Measurements from ENCODE around the gene TM4SF4.

DNA sequence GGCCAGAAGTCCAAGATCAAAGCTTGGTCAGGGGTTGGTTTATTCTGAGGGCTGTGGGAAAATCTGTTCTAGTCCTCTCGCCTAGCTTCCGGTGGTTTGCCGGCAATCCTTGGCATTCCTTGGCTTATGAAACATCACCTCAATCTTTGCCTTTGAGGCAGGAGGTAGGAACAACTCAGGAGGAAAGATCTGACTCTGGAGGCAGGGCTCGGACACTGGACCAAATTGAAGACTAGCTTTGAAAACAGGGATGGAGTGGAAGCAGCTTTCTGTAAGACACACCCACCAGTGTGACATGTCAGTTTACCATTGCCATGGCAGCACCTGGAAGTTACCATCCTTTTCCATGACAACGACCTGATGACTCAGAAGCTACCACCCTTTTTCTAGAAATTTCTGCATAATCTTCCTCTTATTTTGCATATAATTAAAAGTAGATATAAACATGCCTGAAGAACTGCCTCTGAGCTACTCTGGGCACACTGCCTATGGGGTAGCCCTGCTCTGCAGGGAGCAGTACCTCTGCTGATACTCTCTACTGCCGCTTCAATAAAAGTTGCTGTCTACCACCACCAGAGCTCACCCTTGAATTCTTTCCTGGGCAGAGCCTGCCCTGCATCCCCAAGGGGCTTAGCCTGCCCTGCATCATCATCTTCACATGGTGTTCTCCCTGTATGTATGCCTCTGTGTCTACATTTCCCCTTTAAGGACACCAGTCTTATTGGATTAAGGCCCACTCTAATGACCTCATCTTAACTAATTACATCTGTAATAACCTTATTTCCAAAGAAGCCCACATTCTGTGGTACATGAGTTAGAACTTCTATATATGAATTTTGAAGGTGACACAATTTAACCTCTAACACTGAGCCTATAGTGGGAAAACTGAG, 38.3 kb upstream of the TM4SF4 start:
- TF ChIP-seq, protein P1, sequence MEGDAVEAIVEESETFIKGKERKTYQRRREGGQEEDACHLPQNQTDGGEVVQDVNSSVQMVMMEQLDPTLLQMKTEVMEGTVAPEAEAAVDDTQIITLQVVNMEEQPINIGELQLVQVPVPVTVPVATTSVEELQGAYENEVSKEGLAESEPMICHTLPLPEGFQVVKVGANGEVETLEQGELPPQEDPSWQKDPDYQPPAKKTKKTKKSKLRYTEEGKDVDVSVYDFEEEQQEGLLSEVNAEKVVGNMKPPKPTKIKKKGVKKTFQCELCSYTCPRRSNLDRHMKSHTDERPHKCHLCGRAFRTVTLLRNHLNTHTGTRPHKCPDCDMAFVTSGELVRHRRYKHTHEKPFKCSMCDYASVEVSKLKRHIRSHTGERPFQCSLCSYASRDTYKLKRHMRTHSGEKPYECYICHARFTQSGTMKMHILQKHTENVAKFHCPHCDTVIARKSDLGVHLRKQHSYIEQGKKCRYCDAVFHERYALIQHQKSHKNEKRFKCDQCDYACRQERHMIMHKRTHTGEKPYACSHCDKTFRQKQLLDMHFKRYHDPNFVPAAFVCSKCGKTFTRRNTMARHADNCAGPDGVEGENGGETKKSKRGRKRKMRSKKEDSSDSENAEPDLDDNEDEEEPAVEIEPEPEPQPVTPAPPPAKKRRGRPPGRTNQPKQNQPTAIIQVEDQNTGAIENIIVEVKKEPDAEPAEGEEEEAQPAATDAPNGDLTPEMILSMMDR (IDR thresholded peaks at IDR 0.05; ENCODE audit: low read depth, low read length, missing input control) = no peak
- no peak for TF ChIP-seq JUND (IDR thresholded peaks at IDR 0.05)
- TF ChIP-seq SP1 (IDR thresholded peaks at IDR 0.05) = no peak
- no peak for TF ChIP-seq EGR1 (IDR thresholded peaks at IDR 0.05; ENCODE audit: low read depth in 2 of 2)
- TF ChIP-seq GABPA (IDR thresholded peaks at IDR 0.05 in 1 of 2, conservative IDR thresholded peaks at IDR 0.05 in 1 of 2) = no peak
- TF ChIP-seq, protein P2, sequence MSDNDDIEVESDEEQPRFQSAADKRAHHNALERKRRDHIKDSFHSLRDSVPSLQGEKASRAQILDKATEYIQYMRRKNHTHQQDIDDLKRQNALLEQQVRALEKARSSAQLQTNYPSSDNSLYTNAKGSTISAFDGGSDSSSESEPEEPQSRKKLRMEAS (IDR thresholded peaks at IDR 0.05) = no peak
- TF ChIP-seq RAD21 (IDR thresholded peaks at IDR 0.05) = no peak
- TF ChIP-seq, protein P3, sequence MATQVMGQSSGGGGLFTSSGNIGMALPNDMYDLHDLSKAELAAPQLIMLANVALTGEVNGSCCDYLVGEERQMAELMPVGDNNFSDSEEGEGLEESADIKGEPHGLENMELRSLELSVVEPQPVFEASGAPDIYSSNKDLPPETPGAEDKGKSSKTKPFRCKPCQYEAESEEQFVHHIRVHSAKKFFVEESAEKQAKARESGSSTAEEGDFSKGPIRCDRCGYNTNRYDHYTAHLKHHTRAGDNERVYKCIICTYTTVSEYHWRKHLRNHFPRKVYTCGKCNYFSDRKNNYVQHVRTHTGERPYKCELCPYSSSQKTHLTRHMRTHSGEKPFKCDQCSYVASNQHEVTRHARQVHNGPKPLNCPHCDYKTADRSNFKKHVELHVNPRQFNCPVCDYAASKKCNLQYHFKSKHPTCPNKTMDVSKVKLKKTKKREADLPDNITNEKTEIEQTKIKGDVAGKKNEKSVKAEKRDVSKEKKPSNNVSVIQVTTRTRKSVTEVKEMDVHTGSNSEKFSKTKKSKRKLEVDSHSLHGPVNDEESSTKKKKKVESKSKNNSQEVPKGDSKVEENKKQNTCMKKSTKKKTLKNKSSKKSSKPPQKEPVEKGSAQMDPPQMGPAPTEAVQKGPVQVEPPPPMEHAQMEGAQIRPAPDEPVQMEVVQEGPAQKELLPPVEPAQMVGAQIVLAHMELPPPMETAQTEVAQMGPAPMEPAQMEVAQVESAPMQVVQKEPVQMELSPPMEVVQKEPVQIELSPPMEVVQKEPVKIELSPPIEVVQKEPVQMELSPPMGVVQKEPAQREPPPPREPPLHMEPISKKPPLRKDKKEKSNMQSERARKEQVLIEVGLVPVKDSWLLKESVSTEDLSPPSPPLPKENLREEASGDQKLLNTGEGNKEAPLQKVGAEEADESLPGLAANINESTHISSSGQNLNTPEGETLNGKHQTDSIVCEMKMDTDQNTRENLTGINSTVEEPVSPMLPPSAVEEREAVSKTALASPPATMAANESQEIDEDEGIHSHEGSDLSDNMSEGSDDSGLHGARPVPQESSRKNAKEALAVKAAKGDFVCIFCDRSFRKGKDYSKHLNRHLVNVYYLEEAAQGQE (IDR thresholded peaks at IDR 0.05) = no peak
- TF ChIP-seq FOXA1 (IDR thresholded peaks at IDR 0.05) = no peak
- TF ChIP-seq, protein P4, sequence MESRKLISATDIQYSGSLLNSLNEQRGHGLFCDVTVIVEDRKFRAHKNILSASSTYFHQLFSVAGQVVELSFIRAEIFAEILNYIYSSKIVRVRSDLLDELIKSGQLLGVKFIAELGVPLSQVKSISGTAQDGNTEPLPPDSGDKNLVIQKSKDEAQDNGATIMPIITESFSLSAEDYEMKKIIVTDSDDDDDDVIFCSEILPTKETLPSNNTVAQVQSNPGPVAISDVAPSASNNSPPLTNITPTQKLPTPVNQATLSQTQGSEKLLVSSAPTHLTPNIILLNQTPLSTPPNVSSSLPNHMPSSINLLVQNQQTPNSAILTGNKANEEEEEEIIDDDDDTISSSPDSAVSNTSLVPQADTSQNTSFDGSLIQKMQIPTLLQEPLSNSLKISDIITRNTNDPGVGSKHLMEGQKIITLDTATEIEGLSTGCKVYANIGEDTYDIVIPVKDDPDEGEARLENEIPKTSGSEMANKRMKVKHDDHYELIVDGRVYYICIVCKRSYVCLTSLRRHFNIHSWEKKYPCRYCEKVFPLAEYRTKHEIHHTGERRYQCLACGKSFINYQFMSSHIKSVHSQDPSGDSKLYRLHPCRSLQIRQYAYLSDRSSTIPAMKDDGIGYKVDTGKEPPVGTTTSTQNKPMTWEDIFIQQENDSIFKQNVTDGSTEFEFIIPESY (IDR thresholded peaks at IDR 0.05) = no peak
- no peak for TF ChIP-seq TAF1 (conservative IDR thresholded peaks at IDR 0.05)

Measured in liver (tissue), 3 donors.